HCT116 (cell line): Measurements from ENCODE around the gene ETS1. TPM values are rescaled to one million over a fixed set of nuclear protein-coding genes. Genes with fewer than 3 reads are reported as not detected.

Experiments
- ATAC-seq: fragments of 200-7000 bp; cut with Tn5 transposase; 2 replicates; pipeline ENCODE4 v1.9.1; 2020; ENCODE audit warnings: mild to moderate bottlenecking, moderate library complexity
- BruUV-seq: library from RNA; stranded (reverse); fragments of 400-500 nt; replicated peaks from 2 replicates; lab custom pipeline; 2021; lab: Mats Ljungman, UMichigan
- CTCF ChIA-PET: fragments of 300-600 bp; sonication (Branson Sonifier 250); formaldehyde crosslinking; loops from one replicate; lab custom pipeline; 2021; ENCODE audit warnings: antibody characterized with exemption; lab: Charles Lee
- POLR2A ChIA-PET: fragments of 300-600, 350-600 bp; sonication (Branson Sonifier 250); formaldehyde crosslinking; loops from one replicate; lab custom pipeline; 2021; ENCODE audit warnings: antibody characterized with exemption; lab: Charles Lee
- RAD21 ChIA-PET, 2 experiments: fragments of 300-600 bp; sonication (Branson Sonifier 250); formaldehyde crosslinking; loops; one replicate each; lab custom pipeline; 2023; ENCODE audit warnings: low total read pairs in 2 of 2; ENCODE audit not compliant: uncharacterized antibody in 2 of 2, unreplicated experiment in 2 of 2, low non-redundant PET in 1 of 2; lab: Charles Lee
- DNase-seq: peaks from one replicate; pipeline ENCODE4 v3.0.0-alpha.2; 2010; ENCODE audit warnings: low read depth, low spot score
- H2AFZ ChIP-seq: fragments of 200-600 bp; shearing (Covaris generic), sonication (generic); 2 replicates; pipeline ENCODE4 v1.6.1; 2017; ENCODE audit warnings: low read depth, mixed run types, mixed read lengths, antibody characterized with exemption, low read length; ENCODE audit not compliant: poor library complexity, severe bottlenecking
- H3K27ac ChIP-seq: 2 replicates; pipeline ENCODE4 v1.5.1; 2012; ENCODE audit warnings: low read depth, low read length
- H3K27me3 ChIP-seq: fragments of 200-600 bp; sonication (generic); 2 replicates; pipeline ENCODE4 v1.6.1; 2016; ENCODE audit warnings: mixed run types, low read length, mixed read lengths; ENCODE audit not compliant: insufficient read depth
- H3K36me3 ChIP-seq, 2 experiments: fragments of 200-500 bp in 1 of 2; fragments of 200-600 bp in 1 of 2; sonication (Bioruptor generic) in 1 of 2; sonication (generic) in 1 of 2; 2 replicates each; pipeline versions ENCODE4 v1.5.1 to v1.6.1; 2014 to 2016; ENCODE audit warnings: low read length in 2 of 2, inconsistent platforms in 1 of 2, mixed read lengths in 1 of 2, mixed run types in 1 of 2; ENCODE audit not compliant: insufficient read depth in 2 of 2, control insufficient read depth in 1 of 2
- H3K4me1 ChIP-seq, 2 experiments: fragments of 200-600 bp in 1 of 2; sonication (generic) in 1 of 2; 2 replicates each; pipeline versions ENCODE4 v1.5.1 to v1.6.1; 2012 to 2017; ENCODE audit warnings: low read length in 2 of 2, inconsistent platforms in 1 of 2, mild to moderate bottlenecking in 1 of 2, mixed read lengths in 1 of 2, mixed run types in 1 of 2, moderate library complexity in 1 of 2; ENCODE audit not compliant: insufficient read depth in 2 of 2, control insufficient read depth in 1 of 2
- H3K4me2 ChIP-seq: fragments of 200-600 bp; sonication (generic); 2 replicates; pipeline ENCODE4 v1.6.1; 2017; ENCODE audit warnings: mixed run types, low read length, mixed read lengths
- H3K4me3 ChIP-seq, 2 experiments: fragments of 200-600 bp in 1 of 2; sonication (generic) in 1 of 2; replicated peaks in 1 of 2; 2 replicates each; pipeline ENCODE4 v1.5.1; 2011 to 2016; ENCODE audit warnings: low read length in 2 of 2, control low read depth in 1 of 2, low read depth in 1 of 2, mild to moderate bottlenecking in 1 of 2, mixed read lengths in 1 of 2, mixed run types in 1 of 2
- H3K79me2 ChIP-seq: fragments of 200-600 bp; sonication (generic); 2 replicates; pipeline ENCODE4 v1.6.1; 2017; ENCODE audit warnings: mild to moderate bottlenecking, mixed run types, low read length, moderate library complexity, mixed read lengths; ENCODE audit not compliant: insufficient read depth
- H3K9ac ChIP-seq: fragments of 200-600 bp; sonication (generic); 2 replicates; pipeline ENCODE4 v1.6.1; 2016; ENCODE audit warnings: low read length, mixed read lengths
- H3K9me2 ChIP-seq: fragments of 200-600 bp; sonication (generic), shearing (Covaris generic); 2 replicates; pipeline ENCODE4 v1.6.1; 2017; ENCODE audit warnings: mixed run types, mild to moderate bottlenecking, moderate library complexity; ENCODE audit not compliant: insufficient read depth
- H3K9me3 ChIP-seq, 2 experiments: fragments of 200-500 bp in 1 of 2; fragments of 200-600 bp in 1 of 2; sonication (Bioruptor generic) in 1 of 2; sonication (generic) in 1 of 2; 2 replicates each; pipeline ENCODE4 v1.6.1; 2014 to 2017; ENCODE audit warnings: low read length in 2 of 2, mixed read lengths in 2 of 2, inconsistent platforms in 1 of 2, low read depth in 1 of 2, mild to moderate bottlenecking in 1 of 2, mixed run types in 1 of 2, moderate library complexity in 1 of 2; ENCODE audit not compliant: control insufficient read depth in 1 of 2, insufficient read depth in 1 of 2
- H4K20me1 ChIP-seq: fragments of 200-600 bp; sonication (generic), shearing (Covaris generic); 2 replicates; pipeline ENCODE4 v1.6.1; 2017; ENCODE audit warnings: mixed run types, mild to moderate bottlenecking, moderate library complexity; ENCODE audit not compliant: insufficient read depth
- ATF3 ChIP-seq: IDR thresholded peaks from 2 replicates; pipeline ENCODE4 v1.6.1; 2012
- CBX3 ChIP-seq: IDR thresholded peaks from 2 replicates; pipeline ENCODE4 v1.6.1; 2012; ENCODE audit warnings: low read depth
- ELF1 ChIP-seq: IDR thresholded peaks from 2 replicates; pipeline ENCODE4 v1.6.1; 2012; ENCODE audit warnings: low read depth, borderline replicate concordance
- EZH2 ChIP-seq: fragments of 200-600 bp; sonication (generic); IDR thresholded peaks from 2 replicates; pipeline ENCODE4 v1.6.1; 2017; ENCODE audit warnings: antibody characterized with exemption, mixed run types
- EZH2phosphoT487 ChIP-seq: fragments of 200-600 bp; IDR thresholded peaks from 2 replicates; pipeline ENCODE4 v1.6.1; 2018; ENCODE audit warnings: antibody characterized with exemption, borderline replicate concordance
- FOSL1 ChIP-seq: IDR thresholded peaks from 2 replicates; pipeline ENCODE4 v1.6.1; 2012; ENCODE audit warnings: low read depth
- MAX ChIP-seq: IDR thresholded peaks from 2 replicates; pipeline ENCODE4 v1.6.1; 2012
- POLR2AphosphoS5 ChIP-seq: IDR thresholded peaks from 2 replicates; pipeline ENCODE4 v1.6.1; 2011; ENCODE audit warnings: mild to moderate bottlenecking, low read depth, low read length, moderate library complexity
- REST ChIP-seq: IDR thresholded peaks from 2 replicates; pipeline ENCODE4 v1.6.1; 2012; ENCODE audit warnings: low read depth
- SIN3A ChIP-seq: IDR thresholded peaks from 2 replicates; pipeline ENCODE4 v1.6.1; 2012; ENCODE audit warnings: low read depth
- TCF7L2 ChIP-seq: IDR thresholded peaks from 2 replicates; pipeline ENCODE4 v1.7.0; 2011; ENCODE audit warnings: borderline replicate concordance, inconsistent platforms; ENCODE audit not compliant: insufficient read depth, insufficient read length; ENCODE audit errors: extremely low read depth
- YY1 ChIP-seq: IDR thresholded peaks from 2 replicates; pipeline ENCODE4 v1.6.1; 2011; ENCODE audit warnings: low read length, low read depth, moderate library complexity, mild to moderate bottlenecking; ENCODE audit not compliant: insufficient replicate concordance; ENCODE audit errors: extremely low read depth
- ZBTB33 ChIP-seq: IDR thresholded peaks from 2 replicates; pipeline ENCODE4 v1.6.1; 2011; ENCODE audit warnings: mild to moderate bottlenecking, low read length, moderate library complexity; ENCODE audit not compliant: insufficient replicate concordance; ENCODE audit errors: extremely low read depth
- ZFX ChIP-seq: fragments of 450-650 bp; IDR thresholded peaks from 2 replicates; pipeline ENCODE4 v1.6.1; 2017
- ZNF274 ChIP-seq: fragments of 200-500 bp; sonication (Bioruptor generic); IDR thresholded peaks from 2 replicates; pipeline ENCODE4 v1.6.1; 2014; ENCODE audit warnings: mild to moderate bottlenecking, low read depth, low read length, inconsistent platforms
- intact Hi-C: fragments of 100-400 bp; cut with micrococcal nuclease; formaldehyde crosslinking; loops from 2 replicates; pipeline ENCODE4 v1.10.0; 2022
- total RNA-seq: library from RNA; stranded (reverse); gene quantifications from one replicate; pipeline ENCODE4 v1.2.1, GENCODE V29; 2021; ENCODE audit not compliant: unreplicated experiment

ETS1 gene
- total RNA-seq, 1 experiment from 2014 or later: 9.2 TPM

- H3K4me1 ChIP-seq: no peaks in the 10 kb centered on the region
- H3K27me3 ChIP-seq: peaks cover 65% of the 10 kb centered on the region
- no peaks in the 10 kb centered on the region for H3K36me3 ChIP-seq
- TF ChIP-seq EZH2phosphoT487 (no peak), MAX (no peak), POLR2AphosphoS5 (no peak), ZBTB33 (no peak)
- no peak overlapping the region for H3K27ac ChIP-seq
- H3K79me2 ChIP-seq: no peaks in the 10 kb centered on the region
- no peak overlapping the region for H2AFZ ChIP-seq
- H3K9ac ChIP-seq: no peak overlapping the region
- no peaks in the 10 kb centered on the region for H3K9me3 ChIP-seq
- CTCF ChIA-PET: no interaction called here
- RAD21 ChIA-PET: no interaction called here
- H4K20me1 ChIP-seq: no peaks in the 10 kb centered on the region
- no peak for DNase-seq
- H3K4me3 ChIP-seq: no peak overlapping the region
- intact Hi-C loops: no loop called here
- ATAC-seq: no peak
- no peak overlapping the region for H3K4me2 ChIP-seq
- BruUV-seq: no TSS peak
- POLR2A ChIA-PET: no interaction called here
- no peaks in the 10 kb centered on the region for H3K9me2 ChIP-seq
These were observed 11.3 kb upstream of the ETS1 start for GRCh38 chr11:128598506-128599150.

GRCh38 chr11:128598096-128598495, 10.7 kb upstream of the ETS1 start:
- ChIA-PET RAD21 (no interaction called here), CTCF (no interaction called here), POLR2A (no interaction called here)
- no peaks in the 10 kb centered on the region for H3K9me2 ChIP-seq
- H3K9me3 ChIP-seq: no peaks in the 10 kb centered on the region
- no peaks in the 10 kb centered on the region for H3K36me3 ChIP-seq
- H3K4me3 ChIP-seq: no peak overlapping the region
- H2AFZ ChIP-seq: no peak overlapping the region
- no peaks in the 10 kb centered on the region for H3K79me2 ChIP-seq
- peaks cover 68% of the 10 kb centered on the region for H3K27me3 ChIP-seq
- H3K9ac ChIP-seq: no peak overlapping the region
- H3K4me1 ChIP-seq: no peaks in the 10 kb centered on the region
- intact Hi-C loops: no loop called here
- no peak for ATAC-seq
- BruUV-seq: no TSS peak
- H3K27ac ChIP-seq: no peak overlapping the region
- DNase-seq: no peak
- no peak overlapping the region for H3K4me2 ChIP-seq
- no peaks in the 10 kb centered on the region for H4K20me1 ChIP-seq
- TF ChIP-seq ELF1 (no peak), REST (no peak), EZH2 (no peak), ZFX (no peak), CBX3 (no peak), YY1 (no peak), SIN3A (no peak), ZNF274 (no peak), ATF3 (no peak), TCF7L2 (no peak), FOSL1 (no peak)
